ENCODE results near the gene SPATS2. TPM values are rescaled to one million over a fixed set of nuclear protein-coding genes. Genes with fewer than 3 reads are reported as not detected.

Gene SPATS2
- total RNA-seq, 4 donors from 2014 or later = 10.5 to 39.3 (median 21.0) TPM

- H3K4me3 ChIP-seq = no peak overlapping the region
- H3K36me3 ChIP-seq = no peaks in the 10 kb centered on the region
- no peak overlapping the region for H3K27ac ChIP-seq
- in situ Hi-C loops (cut with MboI; ENCODE audit: low pct_ligation_motif_present in 1 of 4, low pct_unique_long_range_greater_than_20kb in 1 of 4, low sequenced_read_pairs in 3 of 4) (no loop called here), intact Hi-C loops (cut with DNase I; ENCODE audit: low total_unique reads) (no loop called here)
- no peaks in the 10 kb centered on the region for H3K9me3 ChIP-seq
- peaks cover 0 to 15% (median 4%) of the 10 kb centered on the region in 4 donors for H3K4me1 ChIP-seq
- TF ChIP-seq POLR2AphosphoS5 (IDR thresholded peaks at IDR 0.05) (no peak), POLR2A (IDR thresholded peaks at IDR 0.05) (no peak), EP300 (IDR thresholded peaks at IDR 0.05; ENCODE audit: low read depth) (no peak)
- TF ChIP-seq, protein P1, sequence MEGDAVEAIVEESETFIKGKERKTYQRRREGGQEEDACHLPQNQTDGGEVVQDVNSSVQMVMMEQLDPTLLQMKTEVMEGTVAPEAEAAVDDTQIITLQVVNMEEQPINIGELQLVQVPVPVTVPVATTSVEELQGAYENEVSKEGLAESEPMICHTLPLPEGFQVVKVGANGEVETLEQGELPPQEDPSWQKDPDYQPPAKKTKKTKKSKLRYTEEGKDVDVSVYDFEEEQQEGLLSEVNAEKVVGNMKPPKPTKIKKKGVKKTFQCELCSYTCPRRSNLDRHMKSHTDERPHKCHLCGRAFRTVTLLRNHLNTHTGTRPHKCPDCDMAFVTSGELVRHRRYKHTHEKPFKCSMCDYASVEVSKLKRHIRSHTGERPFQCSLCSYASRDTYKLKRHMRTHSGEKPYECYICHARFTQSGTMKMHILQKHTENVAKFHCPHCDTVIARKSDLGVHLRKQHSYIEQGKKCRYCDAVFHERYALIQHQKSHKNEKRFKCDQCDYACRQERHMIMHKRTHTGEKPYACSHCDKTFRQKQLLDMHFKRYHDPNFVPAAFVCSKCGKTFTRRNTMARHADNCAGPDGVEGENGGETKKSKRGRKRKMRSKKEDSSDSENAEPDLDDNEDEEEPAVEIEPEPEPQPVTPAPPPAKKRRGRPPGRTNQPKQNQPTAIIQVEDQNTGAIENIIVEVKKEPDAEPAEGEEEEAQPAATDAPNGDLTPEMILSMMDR (IDR thresholded peaks at IDR 0.05) = no peak
- peaks cover 19% of the 10 kb centered on the region for H3K27me3 ChIP-seq
- WGBS, 2 donors (ENCODE audit: low coverage in 1 of 2) = 93 to 98% methylated on average over 10 to 12 of the region's 12 CpGs
- DNase-seq = no peak
These were observed 38.4 kb upstream of the SPATS2 start for GRCh38 chr12:49328816-49329215.

DNA sequence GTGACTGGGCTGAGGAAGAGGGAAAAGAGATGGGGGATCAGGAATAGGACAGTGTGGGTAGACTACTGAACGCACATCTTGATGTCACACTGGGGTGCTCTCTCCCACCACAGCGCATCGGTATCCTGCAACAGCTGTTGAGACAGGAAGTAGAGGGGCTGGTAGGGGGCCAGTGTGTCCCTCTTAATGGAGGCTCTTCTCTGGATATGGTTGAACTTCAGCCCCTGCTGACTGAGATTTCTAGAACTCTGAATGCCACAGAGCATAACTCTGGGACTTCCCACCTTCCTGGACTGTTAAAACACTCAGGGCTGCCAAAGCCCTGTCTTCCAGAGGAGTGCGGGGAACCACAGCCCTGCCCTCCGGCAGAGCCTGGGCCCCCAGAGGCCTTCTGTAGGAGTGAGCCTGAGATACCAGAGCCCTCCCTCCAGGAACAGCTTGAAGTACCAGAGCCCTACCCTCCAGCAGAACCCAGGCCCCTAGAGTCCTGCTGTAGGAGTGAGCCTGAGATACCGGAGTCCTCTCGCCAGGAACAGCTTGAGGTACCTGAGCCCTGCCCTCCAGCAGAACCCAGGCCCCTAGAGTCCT, 37.1 kb upstream of the SPATS2 start:
- Histone ChIP-seq H3K27ac (no peak overlapping the region), H3K27me3 (peaks cover 32% of the 10 kb centered on the region), H3K9me3 (no peaks in the 10 kb centered on the region), H3K4me3 (no peak overlapping the region), H3K36me3 (no peaks in the 10 kb centered on the region), H3K4me1 (peaks cover 0 to 10% (median 2%) of the 10 kb centered on the region in 4 donors)
- in situ Hi-C loops (cut with MboI; ENCODE audit: low pct_ligation_motif_present in 1 of 4, low pct_unique_long_range_greater_than_20kb in 1 of 4, low sequenced_read_pairs in 3 of 4) = loop anchor here in 1 of 4 donors (10.0 kb wide), 1 partner anchor 45 kb away; no protein-coding TSS in a partner anchor
- WGBS, 2 donors (ENCODE audit: low coverage in 1 of 2) = 92% methylated on average over 7 of the region's 7 CpGs; no CpG with 5 or more reads in 1 of the 2 donors
- DNase-seq = no peak
- TF ChIP-seq EP300 (IDR thresholded peaks at IDR 0.05; ENCODE audit: low read depth) (no peak), POLR2A (IDR thresholded peaks at IDR 0.05) (no peak), POLR2AphosphoS5 (IDR thresholded peaks at IDR 0.05) (no peak)
- TF ChIP-seq, protein P1 (IDR thresholded peaks at IDR 0.05) = no peak
- intact Hi-C loops (cut with DNase I; ENCODE audit: low total_unique reads) = no loop called here

DNA sequence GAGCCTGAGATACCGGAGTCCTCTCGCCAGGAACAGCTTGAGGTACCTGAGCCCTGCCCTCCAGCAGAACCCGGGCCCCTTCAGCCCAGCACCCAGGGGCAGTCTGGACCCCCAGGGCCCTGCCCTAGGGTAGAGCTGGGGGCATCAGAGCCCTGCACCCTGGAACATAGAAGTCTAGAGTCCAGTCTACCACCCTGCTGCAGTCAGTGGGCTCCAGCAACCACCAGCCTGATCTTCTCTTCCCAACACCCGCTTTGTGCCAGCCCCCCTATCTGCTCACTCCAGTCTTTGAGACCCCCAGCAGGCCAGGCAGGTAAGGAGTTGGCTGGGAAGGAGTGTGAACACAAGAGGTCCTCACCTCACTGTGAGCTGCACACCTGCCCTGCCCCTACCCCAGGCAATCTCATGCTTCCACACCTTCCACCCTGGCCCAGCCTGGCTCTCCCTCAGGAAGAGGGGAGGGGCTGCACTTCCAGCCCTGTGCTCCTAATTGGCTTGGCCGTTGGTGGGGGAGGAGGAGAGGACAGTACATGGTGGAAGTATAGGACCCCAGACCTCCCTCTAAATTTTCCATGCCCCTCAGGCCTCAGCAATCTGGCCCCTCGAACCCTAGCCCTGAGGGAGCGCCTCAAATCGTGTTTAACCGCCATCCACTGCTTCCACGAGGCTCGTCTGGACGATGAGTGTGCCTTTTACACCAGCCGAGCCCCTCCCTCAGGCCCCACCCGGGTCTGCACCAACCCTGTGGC, 36.5 kb upstream of the SPATS2 start:
- DNase-seq = no peak
- WGBS, 2 donors (ENCODE audit: low coverage in 1 of 2) = 73% methylated on average over 14 of the region's 14 CpGs; no CpG with 5 or more reads in 1 of the 2 donors
- Histone ChIP-seq H3K4me1 (peaks cover 0 to 10% (median 2%) of the 10 kb centered on the region in 4 donors), H3K27ac (no peak overlapping the region), H3K4me3 (no peak overlapping the region), H3K27me3 (peaks cover 38% of the 10 kb centered on the region), H3K36me3 (no peaks in the 10 kb centered on the region), H3K9me3 (no peaks in the 10 kb centered on the region)
- in situ Hi-C loops (cut with MboI; ENCODE audit: low pct_ligation_motif_present in 1 of 4, low pct_unique_long_range_greater_than_20kb in 1 of 4, low sequenced_read_pairs in 3 of 4) (loop anchor here in 1 of 4 donors (10.0 kb wide), 1 partner anchor 46 kb away; no protein-coding TSS in a partner anchor), intact Hi-C loops (cut with DNase I; ENCODE audit: low total_unique reads) (no loop called here)
- TF ChIP-seq, protein P1 (IDR thresholded peaks at IDR 0.05) = no peak
- TF ChIP-seq EP300 (IDR thresholded peaks at IDR 0.05; ENCODE audit: low read depth) (no peak), POLR2AphosphoS5 (IDR thresholded peaks at IDR 0.05) (no peak), POLR2A (IDR thresholded peaks at IDR 0.05) (no peak)

All from transverse colon (tissue), 4 donors.